Panc1 (cell line): ENCODE results near the gene KCNRG. TPM values are rescaled to one million over a fixed set of nuclear protein-coding genes. Genes with fewer than 3 reads are reported as not detected.

ENCODE experiments used
- ATAC-seq: fragments of 200-7000 bp; cut with Tn5 transposase; 2 replicates; pipeline ENCODE4 v1.9.1; 2020; ENCODE audit warnings: mild to moderate bottlenecking, moderate library complexity
- BruUV-seq: library from RNA; stranded (reverse); fragments of 400-500 nt; replicated peaks from 2 replicates; lab custom pipeline; 2021; lab: Mats Ljungman, UMichigan
- CTCF ChIA-PET: fragments of 300-600 bp; sonication (Branson Sonifier 250); formaldehyde crosslinking; loops from one replicate; lab custom pipeline; 2022; ENCODE audit warnings: antibody characterized with exemption; lab: Charles Lee
- POLR2A ChIA-PET: fragments of 300-600 bp; sonication (Branson Sonifier 250); formaldehyde crosslinking; loops from one replicate; lab custom pipeline; 2022; ENCODE audit warnings: antibody characterized with exemption; lab: Charles Lee
- DNase-seq: peaks from one replicate; pipeline ENCODE4 v3.0.0-alpha.2; 2010; ENCODE audit warnings: low read depth, low spot score
- H3K27ac ChIP-seq: 2 replicates; pipeline ENCODE4 v1.5.1; 2011; ENCODE audit warnings: mild to moderate bottlenecking, low read length, inconsistent platforms
- H3K27me3 ChIP-seq: fragments of 200-500 bp; sonication (Bioruptor generic); 2 replicates; pipeline ENCODE4 v1.6.0; 2014; ENCODE audit warnings: low read length, inconsistent platforms; ENCODE audit not compliant: control insufficient read depth, insufficient read depth
- H3K36me3 ChIP-seq: fragments of 200-500 bp; sonication (Bioruptor generic); 2 replicates; pipeline ENCODE4 v1.5.1; 2014; ENCODE audit warnings: inconsistent platforms, mild to moderate bottlenecking, low read length, moderate library complexity; ENCODE audit not compliant: control insufficient read depth, insufficient read depth
- H3K4me1 ChIP-seq: 2 replicates; pipeline ENCODE4 v1.5.1; 2011; ENCODE audit warnings: inconsistent platforms, mild to moderate bottlenecking, low read length, moderate library complexity; ENCODE audit not compliant: control insufficient read depth, insufficient read depth
- H3K4me3 ChIP-seq, 2 experiments: 2 replicates each; pipeline ENCODE4 v1.5.1; 2011 to 2012; ENCODE audit warnings: low read depth in 2 of 2, low read length in 2 of 2, mild to moderate bottlenecking in 2 of 2, inconsistent platforms in 1 of 2, moderate library complexity in 1 of 2
- H3K9me3 ChIP-seq: fragments of 200-500 bp; sonication (Bioruptor generic); 2 replicates; pipeline ENCODE4 v1.5.1; 2014; ENCODE audit warnings: low read depth, mild to moderate bottlenecking, inconsistent platforms, low read length, moderate library complexity; ENCODE audit not compliant: control insufficient read depth, insufficient read depth
- POLR2AphosphoS5 ChIP-seq: IDR thresholded peaks from 2 replicates; pipeline ENCODE4 v1.6.1; 2012; ENCODE audit warnings: mild to moderate bottlenecking, low read depth, low read length, moderate library complexity
- SIN3A ChIP-seq: IDR thresholded peaks from 2 replicates; pipeline ENCODE4 v1.6.1; 2012; ENCODE audit warnings: low read depth, mild to moderate bottlenecking, low read length, moderate library complexity, borderline replicate concordance; ENCODE audit not compliant: insufficient read depth
- TCF7L2 ChIP-seq: IDR thresholded peaks from 2 replicates; pipeline ENCODE4 v1.6.1; 2011; ENCODE audit warnings: mild to moderate bottlenecking, low read depth, low read length, inconsistent platforms
- in situ Hi-C: cut with HindIII; loops from 2 replicates; pipeline ENCODE4 v1.10.0; 2016; ENCODE audit warnings: low sequenced_read_pairs, low pct_unique_long_range_greater_than_20kb
- intact Hi-C: fragments of 100-400 bp; cut with micrococcal nuclease; formaldehyde crosslinking; loops from one replicate; pipeline ENCODE4 v1.10.0; 2022; ENCODE audit not compliant: unreplicated experiment
- total RNA-seq: library from RNA; stranded (reverse); gene quantifications from one replicate; pipeline ENCODE4 v1.2.1, GENCODE V29; 2021; ENCODE audit not compliant: unreplicated experiment
- TF ChIP-seq, protein P1 (sequence below), 2 experiments: IDR thresholded peaks; 2 replicates each; pipeline ENCODE4 v1.6.1; 2011 to 2012; ENCODE audit warnings: low read depth in 2 of 2, control low read depth in 1 of 2, low read length in 1 of 2, mild to moderate bottlenecking in 1 of 2, moderate library complexity in 1 of 2; ENCODE audit not compliant: insufficient read depth in 1 of 2
- TF ChIP-seq, protein P2 (sequence below): fragments of 450-650 bp; IDR thresholded peaks from 2 replicates; pipeline ENCODE4 v1.5.1; 2017; ENCODE audit warnings: mild to moderate bottlenecking

KCNRG gene
- total RNA-seq, 1 experiment from 2014 or later: 0.31 TPM

DNA sequence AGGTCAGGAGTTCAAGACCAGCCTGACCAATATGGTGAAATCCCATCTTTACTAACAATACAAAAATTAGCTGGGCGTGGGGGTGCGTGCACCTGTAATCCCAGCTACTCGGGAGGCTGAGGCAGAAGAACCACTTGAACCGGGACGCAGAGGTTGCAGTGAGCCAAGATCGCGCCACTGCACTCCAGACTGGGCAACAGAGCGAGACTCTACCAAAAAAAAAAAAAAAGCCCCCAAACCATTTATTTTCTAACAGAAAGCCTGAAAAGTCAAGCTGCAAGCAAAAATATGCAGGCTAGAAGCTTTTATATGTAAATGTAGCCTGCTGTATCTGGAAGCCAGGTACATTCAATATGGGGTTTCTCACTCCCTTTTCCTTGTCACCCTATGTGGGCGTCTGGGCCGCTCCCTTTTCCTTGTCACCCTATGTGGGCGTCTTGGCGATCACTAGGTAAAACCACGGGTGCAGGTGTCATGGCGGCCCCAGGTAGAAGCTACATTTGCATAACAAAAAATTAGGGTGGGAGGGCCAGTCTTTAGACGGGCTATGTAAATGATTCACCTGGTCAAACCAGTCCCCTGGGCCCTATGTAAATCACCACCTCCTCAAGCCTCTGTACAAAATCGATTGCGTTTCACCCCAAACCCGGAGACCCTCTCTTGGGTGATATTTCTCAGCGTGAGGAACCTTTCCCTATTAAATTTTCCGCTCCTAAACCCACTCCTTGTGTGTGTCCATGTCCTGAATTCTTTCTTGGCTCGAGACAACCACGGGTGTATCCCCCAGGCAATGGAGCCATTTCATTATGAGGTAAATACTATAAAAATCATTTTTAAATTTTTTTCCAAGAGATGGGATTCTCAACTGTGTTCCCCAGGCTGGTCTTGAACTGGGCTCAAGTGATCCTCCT lies 16.3 kb upstream of the KCNRG start:
- ChIA-PET CTCF (no interaction called here), POLR2A (interaction anchor here (0.6 kb wide), 2 partner anchors 18 to 127 kb away, joined by 3 to 4 read pairs; no protein-coding TSS in a partner anchor)
- TF ChIP-seq SIN3A (no peak), TCF7L2 (no peak), POLR2AphosphoS5 (no peak)
- TF ChIP-seq, protein P1, sequence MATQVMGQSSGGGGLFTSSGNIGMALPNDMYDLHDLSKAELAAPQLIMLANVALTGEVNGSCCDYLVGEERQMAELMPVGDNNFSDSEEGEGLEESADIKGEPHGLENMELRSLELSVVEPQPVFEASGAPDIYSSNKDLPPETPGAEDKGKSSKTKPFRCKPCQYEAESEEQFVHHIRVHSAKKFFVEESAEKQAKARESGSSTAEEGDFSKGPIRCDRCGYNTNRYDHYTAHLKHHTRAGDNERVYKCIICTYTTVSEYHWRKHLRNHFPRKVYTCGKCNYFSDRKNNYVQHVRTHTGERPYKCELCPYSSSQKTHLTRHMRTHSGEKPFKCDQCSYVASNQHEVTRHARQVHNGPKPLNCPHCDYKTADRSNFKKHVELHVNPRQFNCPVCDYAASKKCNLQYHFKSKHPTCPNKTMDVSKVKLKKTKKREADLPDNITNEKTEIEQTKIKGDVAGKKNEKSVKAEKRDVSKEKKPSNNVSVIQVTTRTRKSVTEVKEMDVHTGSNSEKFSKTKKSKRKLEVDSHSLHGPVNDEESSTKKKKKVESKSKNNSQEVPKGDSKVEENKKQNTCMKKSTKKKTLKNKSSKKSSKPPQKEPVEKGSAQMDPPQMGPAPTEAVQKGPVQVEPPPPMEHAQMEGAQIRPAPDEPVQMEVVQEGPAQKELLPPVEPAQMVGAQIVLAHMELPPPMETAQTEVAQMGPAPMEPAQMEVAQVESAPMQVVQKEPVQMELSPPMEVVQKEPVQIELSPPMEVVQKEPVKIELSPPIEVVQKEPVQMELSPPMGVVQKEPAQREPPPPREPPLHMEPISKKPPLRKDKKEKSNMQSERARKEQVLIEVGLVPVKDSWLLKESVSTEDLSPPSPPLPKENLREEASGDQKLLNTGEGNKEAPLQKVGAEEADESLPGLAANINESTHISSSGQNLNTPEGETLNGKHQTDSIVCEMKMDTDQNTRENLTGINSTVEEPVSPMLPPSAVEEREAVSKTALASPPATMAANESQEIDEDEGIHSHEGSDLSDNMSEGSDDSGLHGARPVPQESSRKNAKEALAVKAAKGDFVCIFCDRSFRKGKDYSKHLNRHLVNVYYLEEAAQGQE (IDR thresholded peaks at IDR 0.05; ENCODE audit: insufficient read depth in 1 of 2, low read depth in 2 of 2, low read length in 1 of 2): no peak
- TF ChIP-seq, protein P2, sequence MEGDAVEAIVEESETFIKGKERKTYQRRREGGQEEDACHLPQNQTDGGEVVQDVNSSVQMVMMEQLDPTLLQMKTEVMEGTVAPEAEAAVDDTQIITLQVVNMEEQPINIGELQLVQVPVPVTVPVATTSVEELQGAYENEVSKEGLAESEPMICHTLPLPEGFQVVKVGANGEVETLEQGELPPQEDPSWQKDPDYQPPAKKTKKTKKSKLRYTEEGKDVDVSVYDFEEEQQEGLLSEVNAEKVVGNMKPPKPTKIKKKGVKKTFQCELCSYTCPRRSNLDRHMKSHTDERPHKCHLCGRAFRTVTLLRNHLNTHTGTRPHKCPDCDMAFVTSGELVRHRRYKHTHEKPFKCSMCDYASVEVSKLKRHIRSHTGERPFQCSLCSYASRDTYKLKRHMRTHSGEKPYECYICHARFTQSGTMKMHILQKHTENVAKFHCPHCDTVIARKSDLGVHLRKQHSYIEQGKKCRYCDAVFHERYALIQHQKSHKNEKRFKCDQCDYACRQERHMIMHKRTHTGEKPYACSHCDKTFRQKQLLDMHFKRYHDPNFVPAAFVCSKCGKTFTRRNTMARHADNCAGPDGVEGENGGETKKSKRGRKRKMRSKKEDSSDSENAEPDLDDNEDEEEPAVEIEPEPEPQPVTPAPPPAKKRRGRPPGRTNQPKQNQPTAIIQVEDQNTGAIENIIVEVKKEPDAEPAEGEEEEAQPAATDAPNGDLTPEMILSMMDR: no peak
- ATAC-seq: no peak
- H3K9me3 ChIP-seq: no peaks in the 10 kb centered on the region
- H3K36me3 ChIP-seq: peaks cover 15% of the 10 kb centered on the region
- in situ Hi-C loops (no loop called here), intact Hi-C loops (no loop called here)
- H3K4me3 ChIP-seq: peak overlapping the region in 1 of 2 experiments; percentile 67; a peak in 2 of 4 replicates
- no peaks in the 10 kb centered on the region for H3K27me3 ChIP-seq
- H3K27ac ChIP-seq: 0 out of 2 replicates have a peak overlapping the region, but pooled peaks have one; percentile 34
- no TSS peak for BruUV-seq
- peaks cover 18% of the 10 kb centered on the region for H3K4me1 ChIP-seq
- DNase-seq: no peak

DNA sequence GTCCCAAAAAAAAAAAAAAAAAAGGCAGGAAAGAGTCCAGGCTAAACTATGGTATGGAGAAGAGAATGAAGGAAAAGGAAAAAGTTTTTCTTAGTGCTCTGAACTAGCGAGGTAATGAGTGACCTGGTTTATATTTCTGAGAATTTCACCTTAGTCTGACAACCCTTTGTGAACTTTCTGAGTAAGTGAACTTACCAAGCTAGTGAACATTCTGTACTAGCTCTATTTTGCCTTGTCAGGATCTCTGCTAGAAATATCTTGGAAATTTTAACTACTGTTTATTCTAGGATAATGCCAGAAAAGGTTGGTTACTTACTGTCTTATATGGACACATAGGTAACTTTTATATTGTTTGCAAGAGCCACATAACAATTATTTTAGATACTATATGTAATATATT lies 14.0 kb upstream of the KCNRG start:
- CTCF ChIA-PET: no interaction called here
- POLR2A ChIA-PET: no interaction called here
- TF ChIP-seq, protein P1 (IDR thresholded peaks at IDR 0.05; ENCODE audit: insufficient read depth in 1 of 2, low read depth in 2 of 2, low read length in 1 of 2): no peak
- TF ChIP-seq TCF7L2 (no peak), SIN3A (no peak), POLR2AphosphoS5 (no peak)
- TF ChIP-seq, protein P2: no peak
- H3K4me3 ChIP-seq: no peak overlapping the region
- intact Hi-C loops: no loop called here
- no peak for ATAC-seq
- BruUV-seq: no TSS peak
- in situ Hi-C loops: no loop called here
- H3K36me3 ChIP-seq: peaks cover 15% of the 10 kb centered on the region
- DNase-seq: no peak
- no peak overlapping the region for H3K27ac ChIP-seq
- no peaks in the 10 kb centered on the region for H3K27me3 ChIP-seq
- no peaks in the 10 kb centered on the region for H3K9me3 ChIP-seq
- H3K4me1 ChIP-seq: peaks cover 13% of the 10 kb centered on the region
